Left lung (tissue), 10 donors: ENCODE data around the gene MYRFL. TPM values are rescaled to one million over a fixed set of nuclear protein-coding genes. Genes with fewer than 3 reads are reported as not detected.
A peak's percentile ranks its signal among the peaks of the same experiment; 100 is the strongest.

Experiments
- ATAC-seq: fragments of 200-7000 bp; cut with Tn5 transposase; one replicate; pipeline ENCODE4 v1.9.1; 2020; ENCODE audit warnings: moderate library complexity
- DNase-seq, 4 donors: peaks; one replicate each; pipeline ENCODE4 v3.0.0-alpha.2; 2013 to 2020
- H3K27ac ChIP-seq, 2 donors: fragments of 200-600 bp; sonication (generic) in 1 of 2; one replicate each; pipeline versions ENCODE4 v1.5.0 to v1.8.0; 2020 to 2021
- H3K27me3 ChIP-seq, 2 donors: fragments of 200-600 bp; sonication (generic) in 1 of 2; one replicate each; pipeline versions ENCODE4 v1.5.0 to v1.8.0; 2020 to 2021
- H3K36me3 ChIP-seq, 2 donors: fragments of 200-600 bp; sonication (generic) in 1 of 2; one replicate each; pipeline versions ENCODE4 v1.5.0 to v1.8.0; 2020 to 2021
- H3K4me1 ChIP-seq, 2 donors: fragments of 200-600 bp; one replicate each; pipeline ENCODE4 v1.8.0; 2021
- H3K4me3 ChIP-seq, 2 donors: fragments of 200-600 bp; sonication (generic) in 1 of 2; one replicate each; pipeline versions ENCODE4 v1.5.0 to v1.8.0; 2020 to 2021; ENCODE audit warnings: mild to moderate bottlenecking in 1 of 2
- H3K9me3 ChIP-seq, 2 donors: fragments of 200-600 bp; sonication (generic) in 1 of 2; one replicate each; pipeline versions ENCODE4 v1.5.0 to v1.8.0; 2020 to 2021
- intact Hi-C, 2 donors: fragments of 100-400 bp; cut with DNase I; formaldehyde crosslinking; loops; one replicate each; pipeline versions ENCODE4 v1.11.2 to v1.14.2; 2022
- polyA plus RNA-seq, 6 donors: library from polyadenylated mRNA; unstranded; fragments of 120-200 nt; gene quantifications; one replicate each; pipeline ENCODE4 v1.2.1, GENCODE V29; 2013; ENCODE audit not compliant: insufficient read length in 6 of 6
- total RNA-seq, 2 donors: library from RNA; stranded (reverse); fragmentation: NEBNext Ultra II Directional; extraction: Animal tissue kit (Norgen Biotek cat#: 25700); gene quantifications; one replicate each; pipeline ENCODE4 v1.2.1, GENCODE V29; 2021
- TF ChIP-seq, protein P1 (sequence below), 2 donors: fragments of 200-600 bp; sonication (generic) in 1 of 2; IDR thresholded peaks; one replicate each; pipeline versions ENCODE4 v1.5.0 to v1.8.0; 2021; ENCODE audit warnings: antibody characterized with exemption in 2 of 2
- donor health status: DM: no; HTN: yes; CAD: no.
- donor health status: DM: no; HTN: no; CAD: no.

The MYRFL gene
- total and polyA plus RNA-seq, 8 donors, result 0.17 to 2.5 (median 0.77) TPM

DNA sequence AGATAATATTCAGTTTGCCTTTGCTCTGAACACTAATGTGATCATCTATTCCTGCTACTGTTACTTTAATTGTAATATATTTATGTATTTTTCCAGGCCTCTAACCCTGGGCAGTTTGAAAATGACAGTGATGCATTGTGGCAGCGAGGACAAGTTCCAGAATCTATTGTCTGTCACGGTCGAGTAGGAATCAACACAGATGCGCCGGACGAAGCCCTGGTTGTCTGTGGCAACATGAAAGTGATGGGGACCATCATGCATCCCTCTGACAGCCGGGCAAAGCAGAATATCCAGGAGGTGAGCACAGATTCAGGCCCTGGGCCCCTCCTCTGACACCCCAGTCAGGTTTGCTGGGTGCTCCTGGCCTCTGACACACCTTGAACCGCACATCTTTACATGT lies 78.5 kb downstream of the MYRFL start:
- intact Hi-C loops, result no loop called here
- peaks cover 0 to 4% of the 10 kb centered on the region in 2 donors for H3K4me1 ChIP-seq
- no peaks in the 10 kb centered on the region for H3K36me3 ChIP-seq
- no peak overlapping the region for H3K27ac ChIP-seq
- ATAC-seq, result no peak
- no peaks in the 10 kb centered on the region for H3K9me3 ChIP-seq
- no peaks in the 10 kb centered on the region for H3K27me3 ChIP-seq
- TF ChIP-seq, protein P1, sequence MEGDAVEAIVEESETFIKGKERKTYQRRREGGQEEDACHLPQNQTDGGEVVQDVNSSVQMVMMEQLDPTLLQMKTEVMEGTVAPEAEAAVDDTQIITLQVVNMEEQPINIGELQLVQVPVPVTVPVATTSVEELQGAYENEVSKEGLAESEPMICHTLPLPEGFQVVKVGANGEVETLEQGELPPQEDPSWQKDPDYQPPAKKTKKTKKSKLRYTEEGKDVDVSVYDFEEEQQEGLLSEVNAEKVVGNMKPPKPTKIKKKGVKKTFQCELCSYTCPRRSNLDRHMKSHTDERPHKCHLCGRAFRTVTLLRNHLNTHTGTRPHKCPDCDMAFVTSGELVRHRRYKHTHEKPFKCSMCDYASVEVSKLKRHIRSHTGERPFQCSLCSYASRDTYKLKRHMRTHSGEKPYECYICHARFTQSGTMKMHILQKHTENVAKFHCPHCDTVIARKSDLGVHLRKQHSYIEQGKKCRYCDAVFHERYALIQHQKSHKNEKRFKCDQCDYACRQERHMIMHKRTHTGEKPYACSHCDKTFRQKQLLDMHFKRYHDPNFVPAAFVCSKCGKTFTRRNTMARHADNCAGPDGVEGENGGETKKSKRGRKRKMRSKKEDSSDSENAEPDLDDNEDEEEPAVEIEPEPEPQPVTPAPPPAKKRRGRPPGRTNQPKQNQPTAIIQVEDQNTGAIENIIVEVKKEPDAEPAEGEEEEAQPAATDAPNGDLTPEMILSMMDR (IDR thresholded peaks at IDR 0.05), result no peak
- H3K4me3 ChIP-seq, result no peak overlapping the region
- no peak for DNase-seq

DNA sequence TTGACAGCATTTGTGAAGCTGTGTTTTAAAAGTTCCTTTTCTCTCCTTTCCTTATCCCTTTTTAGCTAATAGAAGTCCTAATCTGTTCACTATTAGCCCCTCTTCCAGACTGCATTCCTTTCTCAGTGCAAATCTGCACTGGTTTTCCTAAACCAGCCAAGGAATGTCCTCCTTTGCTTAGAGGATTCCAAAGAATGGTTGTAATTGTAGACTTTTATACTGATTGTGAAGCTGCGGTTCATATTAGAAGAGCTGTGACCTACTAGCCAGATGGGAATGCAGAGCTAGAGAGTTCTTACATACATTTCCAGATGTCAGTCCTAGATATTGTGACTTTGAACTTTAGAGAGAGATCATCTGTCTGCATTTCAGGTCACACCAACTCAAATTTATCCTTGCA lies 79.8 kb downstream of the MYRFL start:
- ATAC-seq, result no peak

DNA sequence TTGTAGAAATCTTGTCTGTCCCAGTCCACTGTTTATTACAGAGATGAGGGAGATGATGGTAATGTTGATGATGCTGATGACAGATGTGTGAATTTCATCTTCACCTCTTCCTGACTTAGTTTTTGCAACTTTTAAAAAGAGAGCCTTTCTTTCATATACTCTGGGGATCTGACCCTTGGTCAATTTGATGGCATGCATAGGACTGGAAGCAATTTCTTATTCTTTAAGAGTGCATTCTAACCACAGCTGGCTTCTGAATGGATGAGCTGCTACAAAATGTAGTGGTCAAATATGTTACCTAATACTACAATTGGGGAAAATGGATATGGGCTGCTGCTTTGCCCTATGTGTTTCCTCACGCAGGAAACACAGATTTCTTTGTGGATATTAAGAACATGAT lies 80.8 kb downstream of the MYRFL start:
- peaks cover 0 to 2% of the 10 kb centered on the region in 2 donors for H3K4me1 ChIP-seq
- H3K9me3 ChIP-seq, result no peaks in the 10 kb centered on the region
- H3K36me3 ChIP-seq, result no peaks in the 10 kb centered on the region
- DNase-seq (no peak), ATAC-seq (no peak)
- TF ChIP-seq, protein P1 (IDR thresholded peaks at IDR 0.05), result no peak
- no peak overlapping the region for H3K27ac ChIP-seq
- H3K4me3 ChIP-seq, result no peak overlapping the region
- no peaks in the 10 kb centered on the region for H3K27me3 ChIP-seq
- intact Hi-C loops, result no loop called here

More for the DNA sequence above, 79.8 kb downstream of the MYRFL start:
- H3K36me3 ChIP-seq, result no peaks in the 10 kb centered on the region
- TF ChIP-seq, protein P1 (IDR thresholded peaks at IDR 0.05), result no peak
- H3K4me3 ChIP-seq, result no peak overlapping the region
- intact Hi-C loops, result no loop called here
- DNase-seq, result no peak
- H3K9me3 ChIP-seq, result no peaks in the 10 kb centered on the region
- H3K4me1 ChIP-seq, result peaks cover 0 to 4% of the 10 kb centered on the region in 2 donors
- H3K27me3 ChIP-seq, result no peaks in the 10 kb centered on the region
- H3K27ac ChIP-seq, result no peak overlapping the region

DNA sequence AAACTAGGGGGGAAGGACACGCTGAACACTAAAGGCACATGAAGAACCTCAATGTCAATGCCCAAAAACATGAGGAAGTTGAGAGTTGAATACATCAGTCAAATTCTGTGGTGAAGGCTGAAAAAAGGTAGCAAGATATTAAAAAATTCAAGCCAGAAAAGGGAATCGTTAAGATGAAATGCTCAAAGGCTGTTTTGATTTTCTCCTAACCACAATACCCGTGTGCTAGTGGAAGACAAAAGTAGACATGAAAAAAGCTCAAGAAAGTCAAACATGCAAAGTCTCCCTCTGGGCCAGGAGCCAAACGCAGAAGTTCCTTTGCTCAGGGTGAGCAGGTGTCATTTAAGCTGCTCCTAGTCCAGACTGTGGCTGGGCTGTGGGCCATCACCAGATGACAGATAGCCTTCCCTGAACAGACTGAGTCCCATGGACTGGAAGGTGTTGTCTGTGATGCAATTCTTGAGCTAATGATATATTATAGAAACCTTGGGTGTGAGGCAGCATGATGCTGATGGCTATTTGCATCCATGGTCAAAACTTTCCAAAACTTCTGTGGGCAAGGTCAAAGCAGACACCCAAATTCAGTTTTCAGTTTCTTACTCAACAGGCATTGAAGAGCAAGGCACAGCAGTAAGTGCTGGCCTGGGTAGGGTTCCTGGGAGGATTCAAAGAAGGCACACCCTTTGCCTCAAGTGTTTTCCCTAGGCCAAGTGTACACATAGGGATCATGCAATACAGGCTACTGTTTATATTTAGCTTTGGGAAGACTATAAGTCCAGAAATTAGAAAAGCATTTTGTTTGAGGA lies 81.6 kb downstream of the MYRFL start:
- intact Hi-C loops, result no loop called here

DNA sequence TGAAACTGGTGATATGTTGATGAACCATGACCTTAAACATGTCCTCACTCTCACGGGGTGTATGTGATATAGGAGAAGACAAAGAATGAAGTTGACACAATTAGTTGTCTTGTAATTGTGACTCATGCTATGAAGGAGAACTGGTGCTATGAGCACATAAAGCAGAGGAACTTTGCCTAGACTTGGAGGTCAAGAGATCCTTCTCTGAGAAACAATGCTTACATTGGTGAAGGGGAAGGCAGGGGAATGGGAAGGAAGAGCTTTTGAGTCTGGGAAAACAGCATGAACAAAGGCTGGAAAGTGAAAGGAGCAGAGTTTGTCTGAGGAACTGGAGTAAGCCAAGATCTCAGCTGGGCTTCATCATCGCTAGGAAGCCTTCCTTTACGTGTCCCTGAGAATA lies 83.2 kb downstream of the MYRFL start:
- Histone ChIP-seq H3K27ac (no peak overlapping the region), H3K9me3 (no peaks in the 10 kb centered on the region), H3K36me3 (no peaks in the 10 kb centered on the region), H3K4me1 (no peaks in the 10 kb centered on the region), H3K27me3 (no peaks in the 10 kb centered on the region), H3K4me3 (no peak overlapping the region)
- ATAC-seq (peak; percentile 69), DNase-seq (no peak)
- intact Hi-C loops, result no loop called here
- TF ChIP-seq, protein P1 (IDR thresholded peaks at IDR 0.05), result no peak

More for the DNA sequence above, 81.6 kb downstream of the MYRFL start:
- TF ChIP-seq, protein P1 (IDR thresholded peaks at IDR 0.05), result no peak
- Histone ChIP-seq H3K4me3 (no peak overlapping the region), H3K4me1 (no peaks in the 10 kb centered on the region), H3K9me3 (no peaks in the 10 kb centered on the region), H3K27me3 (no peaks in the 10 kb centered on the region), H3K36me3 (no peaks in the 10 kb centered on the region), H3K27ac (no peak overlapping the region)
- no peak for DNase-seq
- ATAC-seq, result peak; percentile 91
